ENCODE results near the gene IGIP. TPM values are rescaled to one million over a fixed set of nuclear protein-coding genes. Genes with fewer than 3 reads are reported as not detected.

IGIP gene
- total RNA-seq, 3 donors from 2014 or later: 1.0 to 1.8 (median 1.5) TPM

GRCh38 chr5:140107312-140108092 is 18.2 kb upstream of the IGIP start:
- no peaks in the 10 kb centered on the region for H3K9me3 Mint-ChIP-seq
- DNase-seq (peak; percentile 88), ATAC-seq (peak; percentile 92 to 93)
- peaks cover 45% of the 10 kb centered on the region for H3K4me1 Mint-ChIP-seq (ENCODE audit: low read depth)
- peaks cover 1% of the 10 kb centered on the region for H3K36me3 Mint-ChIP-seq (ENCODE audit: insufficient read depth)
- H3K27me3 Mint-ChIP-seq (ENCODE audit: low read depth): peaks cover 10% of the 10 kb centered on the region
- H3K4me3 Mint-ChIP-seq: peak overlapping the region; percentile 96

DNA sequence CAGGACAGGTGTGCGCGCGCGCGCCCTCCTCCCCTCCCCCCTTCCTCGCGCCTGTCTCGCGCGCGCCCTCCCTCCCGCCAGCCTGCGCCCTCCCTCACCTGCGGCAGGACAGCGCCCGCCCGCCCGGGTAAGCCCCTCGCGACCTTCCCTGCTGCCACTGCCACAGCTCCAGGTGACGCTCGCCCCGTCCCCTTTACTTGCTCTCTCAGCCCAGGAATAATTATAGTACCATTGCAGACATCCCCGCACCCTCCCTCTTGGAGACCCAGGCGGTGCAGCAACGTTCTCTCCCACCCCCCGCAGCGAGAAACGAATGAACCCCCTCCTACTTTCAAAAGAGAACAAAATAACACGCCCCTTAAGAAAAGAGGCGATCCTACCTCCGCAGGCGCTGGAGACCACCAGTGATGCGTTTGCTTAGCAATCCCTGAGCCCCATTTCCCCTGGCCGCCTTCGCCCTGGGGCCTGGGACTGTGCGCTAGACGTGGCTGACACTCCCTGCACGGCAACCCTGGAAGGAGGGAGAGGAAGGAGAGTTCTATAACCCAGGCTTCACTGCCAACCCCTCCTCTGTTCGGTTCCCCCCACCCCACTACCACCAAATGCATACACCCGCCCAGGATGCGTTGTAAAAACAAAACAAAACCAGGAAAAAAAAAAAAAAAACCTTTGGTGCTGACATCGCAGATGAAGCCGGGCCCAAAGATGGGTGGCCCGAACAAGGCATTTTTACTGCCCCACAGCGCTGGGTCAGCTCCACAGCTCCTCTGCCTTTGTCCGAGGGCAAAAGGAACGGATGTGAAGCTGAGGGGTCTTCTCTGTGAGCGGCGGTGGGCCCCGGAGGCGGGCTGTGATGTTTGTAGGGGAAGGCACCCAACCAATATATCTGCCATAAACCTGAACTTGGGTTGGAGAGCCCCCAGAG is 17.4 kb upstream of the IGIP start:
- ATAC-seq: peak; percentile 2 to 7
- peaks cover 52% of the 10 kb centered on the region for H3K4me1 Mint-ChIP-seq (ENCODE audit: low read depth)
- H3K27me3 Mint-ChIP-seq (ENCODE audit: low read depth): peaks cover 5% of the 10 kb centered on the region
- H3K9me3 Mint-ChIP-seq: no peaks in the 10 kb centered on the region
- H3K36me3 Mint-ChIP-seq (ENCODE audit: insufficient read depth): no peaks in the 10 kb centered on the region
- peak overlapping the region; percentile 96 for H3K4me3 Mint-ChIP-seq
- no peak for DNase-seq

DNA sequence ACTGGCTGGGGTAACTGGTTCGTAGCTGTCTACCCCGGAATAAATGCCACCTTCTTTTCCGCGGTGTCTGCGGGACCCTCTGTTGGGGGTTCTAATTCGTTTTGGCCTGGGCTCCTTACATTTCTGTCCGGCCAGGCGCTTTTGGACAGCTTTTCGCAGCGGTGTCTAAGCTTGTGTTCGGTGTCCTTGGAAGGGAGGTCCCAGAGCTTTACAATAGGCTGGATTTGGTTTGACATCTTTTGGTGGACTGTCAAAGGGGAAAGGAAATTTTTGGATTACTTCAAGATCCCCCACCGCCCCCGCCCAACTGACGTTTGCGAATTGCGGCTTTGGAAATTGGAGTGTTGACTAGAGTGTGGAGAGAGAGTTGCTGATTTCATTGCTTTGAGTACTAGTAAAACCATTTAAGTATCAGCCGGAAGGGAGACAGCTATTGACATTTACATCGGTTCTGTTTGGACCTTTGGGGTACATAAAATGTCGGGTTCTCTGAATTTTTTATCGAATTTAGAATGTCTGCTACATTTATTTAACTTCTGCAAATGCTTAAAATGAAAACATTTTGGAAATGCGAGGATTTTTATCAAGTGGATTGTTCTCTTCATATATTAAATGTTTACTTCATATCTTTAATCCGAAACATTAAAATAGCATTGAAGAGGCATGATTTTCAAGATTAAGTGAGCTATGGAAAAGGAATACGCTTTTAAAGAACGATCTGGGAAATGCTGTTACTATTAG is 16.5 kb upstream of the IGIP start:
- no peaks in the 10 kb centered on the region for H3K36me3 Mint-ChIP-seq (ENCODE audit: insufficient read depth)
- H3K4me1 Mint-ChIP-seq (ENCODE audit: low read depth): peaks cover 52% of the 10 kb centered on the region
- DNase-seq: no peak
- peak overlapping the region; percentile 96 for H3K4me3 Mint-ChIP-seq
- ATAC-seq: no peak
- no peaks in the 10 kb centered on the region for H3K9me3 Mint-ChIP-seq
- H3K27me3 Mint-ChIP-seq (ENCODE audit: low read depth): peaks cover 4% of the 10 kb centered on the region

DNA sequence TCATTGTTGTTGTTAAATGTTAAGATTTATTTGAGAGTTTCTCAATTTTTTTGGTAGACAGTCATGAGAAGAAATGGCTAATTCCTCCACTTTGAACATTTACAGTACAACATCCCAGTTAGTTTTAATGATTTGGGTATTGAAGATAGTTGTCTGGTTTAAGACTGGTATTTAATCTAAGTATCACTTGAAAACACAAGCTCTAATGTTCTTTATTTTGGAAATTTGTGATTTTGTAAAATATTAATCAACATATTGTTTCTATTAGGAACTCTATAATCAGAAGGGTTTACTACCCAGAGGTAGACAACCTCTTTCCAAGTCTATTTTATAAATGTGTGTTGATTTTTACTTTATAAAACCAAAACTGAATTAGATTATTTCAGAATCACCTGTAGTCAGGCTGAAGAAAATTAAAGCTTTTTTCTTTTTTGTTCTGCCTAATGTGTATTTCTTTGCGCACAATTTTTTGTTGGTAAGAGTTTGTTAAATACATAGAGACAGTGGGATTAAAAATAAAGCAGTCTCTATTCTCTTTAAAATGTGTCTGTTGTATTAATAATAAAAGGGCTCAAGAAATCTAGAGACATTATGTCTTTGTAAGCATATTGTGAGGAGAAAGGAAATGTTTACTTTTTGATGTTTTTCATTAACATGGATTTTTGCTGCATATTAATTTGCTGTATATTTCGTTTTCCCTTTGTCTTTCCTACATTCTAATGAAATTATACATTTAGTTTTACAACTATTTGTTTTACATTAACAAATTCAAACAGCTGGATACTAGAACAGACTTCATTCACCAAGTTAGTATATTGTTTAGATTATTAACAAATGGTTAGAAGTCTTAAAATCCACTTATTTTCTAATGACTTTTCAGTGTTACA is 15.7 kb upstream of the IGIP start:
- Mint-ChIP-seq H3K36me3 (ENCODE audit: insufficient read depth) (no peaks in the 10 kb centered on the region), H3K4me1 (ENCODE audit: low read depth) (peaks cover 55% of the 10 kb centered on the region), H3K27me3 (ENCODE audit: low read depth) (peaks cover 4% of the 10 kb centered on the region), H3K4me3 (peak overlapping the region; percentile 96), H3K9me3 (no peaks in the 10 kb centered on the region)
- ATAC-seq (no peak), DNase-seq (no peak)

DNA sequence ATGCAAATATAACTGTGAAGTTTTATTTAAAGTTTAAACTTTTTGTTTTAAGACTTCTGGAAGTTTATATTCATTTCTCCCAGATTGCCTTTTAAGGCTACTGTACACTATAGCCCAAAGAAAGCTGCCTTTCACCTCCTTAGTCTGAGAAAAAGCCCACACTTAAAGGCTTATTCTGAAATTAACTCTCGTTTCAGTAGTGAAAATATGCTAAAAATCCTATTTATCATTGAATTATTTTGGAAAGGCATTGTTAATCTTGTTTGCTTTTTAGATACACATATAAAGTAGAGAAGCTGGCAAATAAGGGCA is 15.1 kb upstream of the IGIP start:
- Mint-ChIP-seq H3K9me3 (no peaks in the 10 kb centered on the region), H3K4me1 (ENCODE audit: low read depth) (peaks cover 59% of the 10 kb centered on the region), H3K27me3 (ENCODE audit: low read depth) (peaks cover 4% of the 10 kb centered on the region), H3K4me3 (no peak overlapping the region), H3K36me3 (ENCODE audit: insufficient read depth) (no peaks in the 10 kb centered on the region)
- DNase-seq: no peak
- no peak for ATAC-seq

DNA sequence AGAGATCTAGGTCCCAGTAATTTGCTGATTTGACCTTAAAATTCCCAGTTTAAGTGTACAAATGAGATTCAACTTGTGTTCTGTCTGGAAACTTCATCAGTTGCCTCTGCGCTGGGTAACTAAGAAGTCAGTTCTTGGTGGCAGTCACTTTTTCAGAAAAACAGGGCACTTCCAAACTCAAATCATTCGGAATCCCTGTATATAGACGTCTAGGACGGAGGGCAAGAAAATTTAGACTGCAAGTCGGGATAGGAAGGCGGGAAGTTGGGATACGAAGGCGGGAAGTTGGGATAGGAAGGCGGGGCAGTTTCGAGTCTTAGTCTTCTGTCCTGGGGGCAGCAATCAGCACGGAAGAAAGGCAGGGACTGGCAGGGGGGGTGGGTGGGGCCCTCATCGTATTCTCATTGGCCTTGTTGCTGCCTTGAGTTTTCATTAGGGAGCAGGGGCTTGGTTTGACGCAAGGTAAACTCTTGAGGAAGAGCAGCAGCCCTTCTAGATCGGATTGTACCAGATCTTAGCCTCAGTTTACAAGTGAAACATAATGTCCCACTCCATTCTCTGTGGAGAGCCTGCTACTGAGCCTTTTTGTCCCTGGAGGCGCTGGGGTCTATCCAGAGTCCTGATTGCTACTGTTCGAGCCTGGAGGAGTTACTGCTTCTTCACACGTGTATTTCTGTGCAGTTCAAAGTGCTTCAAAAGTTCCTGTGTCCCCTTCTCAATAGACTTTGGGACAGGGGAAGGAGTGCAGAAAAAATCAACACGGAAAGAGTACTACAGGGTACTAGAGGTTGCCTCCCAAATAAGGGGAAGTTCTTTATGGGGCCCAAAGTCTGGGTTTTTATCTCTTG is 14.5 kb upstream of the IGIP start:
- no peaks in the 10 kb centered on the region for H3K9me3 Mint-ChIP-seq
- ATAC-seq (no peak), DNase-seq (no peak)
- no peaks in the 10 kb centered on the region for H3K36me3 Mint-ChIP-seq (ENCODE audit: insufficient read depth)
- peaks cover 4% of the 10 kb centered on the region for H3K27me3 Mint-ChIP-seq (ENCODE audit: low read depth)
- no peak overlapping the region for H3K4me3 Mint-ChIP-seq
- H3K4me1 Mint-ChIP-seq (ENCODE audit: low read depth): peaks cover 63% of the 10 kb centered on the region

- peaks cover 4% of the 10 kb centered on the region for H3K27me3 Mint-ChIP-seq (ENCODE audit: low read depth)
- H3K9me3 Mint-ChIP-seq: no peaks in the 10 kb centered on the region
- peaks cover 62% of the 10 kb centered on the region for H3K4me1 Mint-ChIP-seq (ENCODE audit: low read depth)
- DNase-seq: no peak
- H3K4me3 Mint-ChIP-seq: peak overlapping the region; percentile 85
- ATAC-seq: no peak
- no peaks in the 10 kb centered on the region for H3K36me3 Mint-ChIP-seq (ENCODE audit: insufficient read depth)
Measured at GRCh38 chr5:140111859-140112551, 13.7 kb upstream of the IGIP start.

DNA sequence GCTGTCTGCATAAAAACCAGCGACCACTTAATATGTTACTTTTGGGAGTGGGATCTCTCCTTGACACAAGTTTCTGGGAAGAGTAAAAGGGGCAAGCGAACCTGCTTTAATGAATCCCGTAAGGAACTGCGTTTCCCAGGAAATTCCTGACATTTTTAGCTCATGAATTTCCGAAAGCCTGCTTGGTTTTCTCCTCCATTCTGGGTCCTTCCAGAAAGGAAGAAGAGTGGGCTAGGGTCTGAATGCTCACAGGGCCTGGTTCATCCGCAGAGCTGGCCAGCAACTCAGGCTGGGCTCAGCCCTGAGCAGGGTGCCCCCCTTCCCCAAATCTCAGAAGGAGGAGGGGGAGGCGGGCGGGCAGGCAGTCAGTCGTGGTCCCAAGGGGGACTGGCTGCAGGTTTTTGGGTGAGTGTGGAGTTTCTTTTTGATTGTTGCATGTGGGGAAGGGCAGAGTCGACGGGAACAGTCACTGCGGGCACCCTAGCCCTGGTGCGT is 13.0 kb upstream of the IGIP start:
- H3K36me3 Mint-ChIP-seq (ENCODE audit: insufficient read depth): no peaks in the 10 kb centered on the region
- DNase-seq: no peak
- H3K9me3 Mint-ChIP-seq: no peaks in the 10 kb centered on the region
- no peak for ATAC-seq
- peaks cover 4% of the 10 kb centered on the region for H3K27me3 Mint-ChIP-seq (ENCODE audit: low read depth)
- H3K4me1 Mint-ChIP-seq (ENCODE audit: low read depth): peaks cover 65% of the 10 kb centered on the region
- peak overlapping the region; percentile 85 for H3K4me3 Mint-ChIP-seq

DNA sequence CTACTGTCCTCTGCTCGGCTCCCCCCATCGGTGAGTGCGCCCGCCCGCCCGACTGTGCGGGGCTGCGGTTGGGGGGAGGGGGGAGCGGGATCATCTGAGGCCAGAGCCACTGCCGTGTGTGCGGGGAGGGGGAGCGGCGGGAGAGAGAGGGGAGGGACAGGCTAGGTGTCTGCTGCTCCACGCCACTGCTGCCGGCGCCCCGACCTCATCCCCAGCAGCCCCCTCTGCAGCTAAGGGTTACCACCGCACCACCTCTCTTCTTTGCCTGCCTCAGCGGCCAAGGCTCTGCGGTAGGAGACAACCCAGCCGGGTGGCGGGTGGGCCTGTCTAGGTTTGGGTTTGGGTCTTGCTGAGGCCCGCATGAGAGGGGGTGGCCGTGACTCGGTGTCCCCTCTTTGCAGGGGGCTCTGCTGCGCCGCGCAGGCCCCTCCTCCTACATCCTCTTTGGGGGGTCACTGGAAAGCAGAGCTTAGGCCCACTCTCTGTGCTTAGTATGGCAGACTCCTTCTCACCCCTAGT is 12.5 kb upstream of the IGIP start:
- no peaks in the 10 kb centered on the region for H3K9me3 Mint-ChIP-seq
- ATAC-seq: peak; percentile 3 to 10
- H3K36me3 Mint-ChIP-seq (ENCODE audit: insufficient read depth): no peaks in the 10 kb centered on the region
- peaks cover 4% of the 10 kb centered on the region for H3K27me3 Mint-ChIP-seq (ENCODE audit: low read depth)
- peak overlapping the region; percentile 85 for H3K4me3 Mint-ChIP-seq
- DNase-seq: peak; percentile 6
- H3K4me1 Mint-ChIP-seq (ENCODE audit: low read depth): peaks cover 68% of the 10 kb centered on the region

GRCh38 chr5:140113699-140114263 is 12.0 kb upstream of the IGIP start, which contains the start of gene PURA:
TSS of gene PURA (plus strand) at chr5:140114109. CDS start at chr5:140114182, 73 bp downstream.
- Mint-ChIP-seq H3K36me3 (ENCODE audit: insufficient read depth) (no peaks in the 10 kb centered on the region), H3K4me3 (peak within 1 kb of the TSS; percentile 85), H3K9me3 (no peaks in the 10 kb centered on the region), H3K27me3 (ENCODE audit: low read depth) (peaks cover 4% of the 10 kb centered on the region), H3K4me1 (ENCODE audit: low read depth) (peaks cover 69% of the 10 kb centered on the region)
- ATAC-seq (peak; percentile 94 to 95), DNase-seq (peak; percentile 96)

DNA sequence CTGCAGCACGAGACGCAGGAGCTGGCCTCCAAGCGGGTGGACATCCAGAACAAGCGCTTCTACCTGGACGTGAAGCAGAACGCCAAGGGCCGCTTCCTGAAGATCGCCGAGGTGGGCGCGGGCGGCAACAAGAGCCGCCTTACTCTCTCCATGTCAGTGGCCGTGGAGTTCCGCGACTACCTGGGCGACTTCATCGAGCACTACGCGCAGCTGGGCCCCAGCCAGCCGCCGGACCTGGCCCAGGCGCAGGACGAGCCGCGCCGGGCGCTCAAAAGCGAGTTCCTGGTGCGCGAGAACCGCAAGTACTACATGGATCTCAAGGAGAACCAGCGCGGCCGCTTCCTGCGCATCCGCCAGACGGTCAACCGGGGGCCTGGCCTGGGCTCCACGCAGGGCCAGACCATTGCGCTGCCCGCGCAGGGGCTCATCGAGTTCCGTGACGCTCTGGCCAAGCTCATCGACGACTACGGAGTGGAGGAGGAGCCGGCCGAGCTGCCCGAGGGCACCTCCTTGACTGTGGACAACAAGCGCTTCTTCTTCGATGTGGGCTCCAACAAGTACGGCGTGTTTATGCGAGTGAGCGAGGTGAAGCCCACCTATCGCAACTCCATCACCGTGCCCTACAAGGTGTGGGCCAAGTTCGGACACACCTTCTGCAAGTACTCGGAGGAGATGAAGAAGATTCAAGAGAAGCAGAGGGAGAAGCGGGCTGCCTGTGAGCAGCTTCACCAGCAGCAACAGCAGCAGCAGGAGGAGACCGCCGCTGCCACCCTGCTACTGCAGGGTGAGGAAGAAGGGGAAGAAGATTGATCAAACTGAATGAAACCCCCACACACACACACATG is 11.2 kb upstream of the IGIP start:
- peak overlapping the region; percentile 85 for H3K4me3 Mint-ChIP-seq
- H3K27me3 Mint-ChIP-seq (ENCODE audit: low read depth): peaks cover 2% of the 10 kb centered on the region
- H3K9me3 Mint-ChIP-seq: no peaks in the 10 kb centered on the region
- no peaks in the 10 kb centered on the region for H3K36me3 Mint-ChIP-seq (ENCODE audit: insufficient read depth)
- peak; percentile 16 to 29 for ATAC-seq
- DNase-seq: peak; percentile 12
- peaks cover 62% of the 10 kb centered on the region for H3K4me1 Mint-ChIP-seq (ENCODE audit: low read depth)
